ENCODE results near the gene MTERF4.

- TF ChIP-seq CTCF (IDR thresholded peaks at IDR 0.05; ENCODE audit: low read depth, low read length) (no peak), POLR2A (IDR thresholded peaks at IDR 0.05; ENCODE audit: extremely low read depth, insufficient read length) (no peak), MAX (IDR thresholded peaks at IDR 0.05; ENCODE audit: low read depth, low read length) (no peak)
These were observed 10.0 kb upstream of the MTERF4 start for GRCh38 chr2:241112046-241112445.
